WERI-Rb-1 (cell line): Measurements from ENCODE around the gene AFF2.

Experiments
- DNase-seq: peaks from one replicate; pipeline ENCODE4 v3.0.0-alpha.2; 2020
- H3K27ac ChIP-seq: fragments of 250-450 bp; sonication (Bioruptor Pico); 2 replicates; pipeline ENCODE4 v1.5.1; 2020; ENCODE audit warnings: mild to moderate bottlenecking, moderate library complexity
- H3K27me3 ChIP-seq: fragments of 250-450 bp; sonication (Bioruptor Pico); 2 replicates; pipeline ENCODE4 v1.5.1; 2021; ENCODE audit warnings: mild to moderate bottlenecking, low read depth, moderate library complexity; ENCODE audit not compliant: insufficient read depth, severe bottlenecking
- H3K36me3 ChIP-seq: fragments of 250-450 bp; sonication (Bioruptor Pico); 2 replicates; pipeline ENCODE4 v1.5.1; 2020; ENCODE audit warnings: mild to moderate bottlenecking, moderate library complexity
- H3K4me3 ChIP-seq: 2 replicates; pipeline ENCODE4 v1.5.1; 2011; ENCODE audit warnings: low read depth, mild to moderate bottlenecking, control low read depth, low read length
- H3K9me3 ChIP-seq: fragments of 250-450 bp; sonication (Bioruptor Pico); 2 replicates; pipeline ENCODE4 v1.5.1; 2021; ENCODE audit warnings: mild to moderate bottlenecking, moderate library complexity; ENCODE audit not compliant: severe bottlenecking
- CTCF ChIP-seq: IDR thresholded peaks from 2 replicates; pipeline ENCODE4 v1.5.1; 2011; ENCODE audit warnings: low read depth, mild to moderate bottlenecking, control low read depth, inconsistent platforms, low read length

The AFF2 gene

GRCh38 chrX:148909758-148910157, 409.3 kb downstream of the AFF2 start:
- H3K4me3 ChIP-seq = no peak overlapping the region
- H3K9me3 ChIP-seq = peaks cover 2% of the 10 kb centered on the region
- H3K36me3 ChIP-seq = no peaks in the 10 kb centered on the region
- no peak for DNase-seq
- TF ChIP-seq CTCF = no peak
- peaks cover 3% of the 10 kb centered on the region for H3K27me3 ChIP-seq
- H3K27ac ChIP-seq = no peak overlapping the region

GRCh38 chrX:148913971-148914370, 413.6 kb downstream of the AFF2 start:
- H3K36me3 ChIP-seq = no peaks in the 10 kb centered on the region
- DNase-seq = no peak

GRCh38 chrX:148914783-148915182, 414.4 kb downstream of the AFF2 start:
- H3K9me3 ChIP-seq = no peaks in the 10 kb centered on the region
- no peak for DNase-seq
- H3K4me3 ChIP-seq = no peak overlapping the region
- no peak for TF ChIP-seq CTCF
- H3K27ac ChIP-seq = no peak overlapping the region
- no peaks in the 10 kb centered on the region for H3K36me3 ChIP-seq
- H3K27me3 ChIP-seq = peaks cover 10% of the 10 kb centered on the region

More at GRCh38 chrX:148913971-148914370, 413.6 kb downstream of the AFF2 start:
- Histone ChIP-seq H3K27ac (no peak overlapping the region), H3K9me3 (no peaks in the 10 kb centered on the region), H3K4me3 (no peak overlapping the region), H3K27me3 (peaks cover 12% of the 10 kb centered on the region)
- no peak for TF ChIP-seq CTCF

GRCh38 chrX:148915474-148915873, 415.1 kb downstream of the AFF2 start:
- Histone ChIP-seq H3K9me3 (no peaks in the 10 kb centered on the region), H3K27ac (no peak overlapping the region)

GRCh38 chrX:148917441-148917840, 417.0 kb downstream of the AFF2 start:
- no peaks in the 10 kb centered on the region for H3K9me3 ChIP-seq
- no peak overlapping the region for H3K27ac ChIP-seq
- no peaks in the 10 kb centered on the region for H3K36me3 ChIP-seq
- no peak for TF ChIP-seq CTCF
- peaks cover 10% of the 10 kb centered on the region for H3K27me3 ChIP-seq
- no peak for DNase-seq
- no peak overlapping the region for H3K4me3 ChIP-seq

More at GRCh38 chrX:148915474-148915873, 415.1 kb downstream of the AFF2 start:
- TF ChIP-seq CTCF = no peak
- H3K4me3 ChIP-seq = no peak overlapping the region
- no peak for DNase-seq
- H3K36me3 ChIP-seq = no peaks in the 10 kb centered on the region
- peaks cover 10% of the 10 kb centered on the region for H3K27me3 ChIP-seq

GRCh38 chrX:148923631-148924030, 423.2 kb downstream of the AFF2 start:
- Histone ChIP-seq H3K4me3 (no peak overlapping the region), H3K27ac (no peak overlapping the region), H3K36me3 (no peaks in the 10 kb centered on the region), H3K27me3 (peaks cover 3% of the 10 kb centered on the region), H3K9me3 (no peaks in the 10 kb centered on the region)
- DNase-seq = no peak
- TF ChIP-seq CTCF = no peak
